Ramos (cell line): ENCODE measurements around the gene SGIP1.

ENCODE experiments used
- in situ Hi-C: fragments of 300-500 bp; cut with MboI; formaldehyde crosslinking; loops from one replicate; pipeline ENCODE4 v1.14.3; 2022; ENCODE audit warnings: low sequenced_read_pairs; ENCODE audit not compliant: unreplicated experiment

The SGIP1 gene

GRCh38 chr1:66654643-66655042 lies 120.7 kb downstream of the SGIP1 start:
- in situ Hi-C loops = no loop called here

- in situ Hi-C loops = no loop called here
Observed at GRCh38 chr1:66671455-66671854, 137.5 kb downstream of the SGIP1 start.

- in situ Hi-C loops = no loop called here
Observed at GRCh38 chr1:66676613-66677298, 142.8 kb downstream of the SGIP1 start.

GRCh38 chr1:66678146-66678545 lies 144.2 kb downstream of the SGIP1 start:
- in situ Hi-C loops = no loop called here

- in situ Hi-C loops = no loop called here
Observed at GRCh38 chr1:66679140-66679539, 145.2 kb downstream of the SGIP1 start.

- in situ Hi-C loops = no loop called here
Observed at GRCh38 chr1:66681686-66682085, 147.7 kb downstream of the SGIP1 start.

- in situ Hi-C loops = no loop called here
Observed at GRCh38 chr1:66682106-66682505, 148.2 kb downstream of the SGIP1 start.

GRCh38 chr1:66684353-66684752 lies 150.4 kb downstream of the SGIP1 start:
- in situ Hi-C loops = no loop called here

GRCh38 chr1:66685265-66685664 lies 151.3 kb downstream of the SGIP1 start:
- in situ Hi-C loops = no loop called here

- in situ Hi-C loops = no loop called here
Observed at GRCh38 chr1:66685670-66686069, 151.7 kb downstream of the SGIP1 start.

GRCh38 chr1:66686406-66686805 lies 152.5 kb downstream of the SGIP1 start:
- in situ Hi-C loops = no loop called here

GRCh38 chr1:66687358-66687757 lies 153.4 kb downstream of the SGIP1 start:
- in situ Hi-C loops = no loop called here

- in situ Hi-C loops = no loop called here
Observed at GRCh38 chr1:66690666-66691381, 156.9 kb downstream of the SGIP1 start.

- in situ Hi-C loops = no loop called here
Observed at GRCh38 chr1:66692681-66693080, 158.7 kb downstream of the SGIP1 start.

- in situ Hi-C loops = no loop called here
Observed at GRCh38 chr1:66693856-66694255, 159.9 kb downstream of the SGIP1 start.

GRCh38 chr1:66695116-66695515 lies 161.2 kb downstream of the SGIP1 start:
- in situ Hi-C loops = no loop called here

- in situ Hi-C loops = no loop called here
Observed at GRCh38 chr1:66696771-66697170, 162.8 kb downstream of the SGIP1 start.

- in situ Hi-C loops = no loop called here
Observed at GRCh38 chr1:66699213-66699612, 165.3 kb downstream of the SGIP1 start.

- in situ Hi-C loops = no loop called here
Observed at GRCh38 chr1:66704177-66704875, 170.4 kb downstream of the SGIP1 start.

GRCh38 chr1:66705110-66705509 lies 171.2 kb downstream of the SGIP1 start:
- in situ Hi-C loops = no loop called here

- in situ Hi-C loops = no loop called here
Observed at GRCh38 chr1:66711420-66711819, 177.5 kb downstream of the SGIP1 start.
